PC-9 (cell line): ENCODE measurements around the gene C7orf33.

Source experiments
- EZH2 ChIP-seq: fragments of 200-600 bp; sonication (generic); IDR thresholded peaks from 2 replicates; pipeline ENCODE4 v1.8.0; 2017; ENCODE audit warnings: antibody characterized with exemption, low read depth
- TF ChIP-seq, protein P1 (sequence below): fragments of 200-600 bp; sonication (generic); conservative IDR thresholded peaks from 2 replicates; pipeline ENCODE4 v1.6.1; 2017; ENCODE audit warnings: mixed run types, antibody characterized with exemption, mild to moderate bottlenecking, moderate library complexity

DNA sequence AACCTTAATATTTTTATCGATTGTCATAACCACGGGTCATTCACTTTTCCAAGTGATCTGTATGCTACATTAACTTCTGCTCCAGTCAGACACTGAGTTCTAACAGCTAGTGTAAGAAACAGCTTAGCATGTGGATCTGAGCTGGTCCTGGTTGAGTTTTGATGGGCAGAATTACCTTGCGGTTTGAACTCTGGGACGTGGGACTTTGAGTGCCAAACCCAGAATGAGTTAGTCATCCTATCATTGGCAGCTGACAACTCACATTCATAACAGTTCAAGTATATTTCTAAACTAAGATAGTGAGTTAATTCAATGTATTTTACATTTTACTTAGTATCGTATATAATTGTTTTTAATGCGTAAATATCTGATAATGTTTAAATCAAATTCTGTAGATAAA, 43.2 kb downstream of the C7orf33 start:
- TF ChIP-seq, protein P1, sequence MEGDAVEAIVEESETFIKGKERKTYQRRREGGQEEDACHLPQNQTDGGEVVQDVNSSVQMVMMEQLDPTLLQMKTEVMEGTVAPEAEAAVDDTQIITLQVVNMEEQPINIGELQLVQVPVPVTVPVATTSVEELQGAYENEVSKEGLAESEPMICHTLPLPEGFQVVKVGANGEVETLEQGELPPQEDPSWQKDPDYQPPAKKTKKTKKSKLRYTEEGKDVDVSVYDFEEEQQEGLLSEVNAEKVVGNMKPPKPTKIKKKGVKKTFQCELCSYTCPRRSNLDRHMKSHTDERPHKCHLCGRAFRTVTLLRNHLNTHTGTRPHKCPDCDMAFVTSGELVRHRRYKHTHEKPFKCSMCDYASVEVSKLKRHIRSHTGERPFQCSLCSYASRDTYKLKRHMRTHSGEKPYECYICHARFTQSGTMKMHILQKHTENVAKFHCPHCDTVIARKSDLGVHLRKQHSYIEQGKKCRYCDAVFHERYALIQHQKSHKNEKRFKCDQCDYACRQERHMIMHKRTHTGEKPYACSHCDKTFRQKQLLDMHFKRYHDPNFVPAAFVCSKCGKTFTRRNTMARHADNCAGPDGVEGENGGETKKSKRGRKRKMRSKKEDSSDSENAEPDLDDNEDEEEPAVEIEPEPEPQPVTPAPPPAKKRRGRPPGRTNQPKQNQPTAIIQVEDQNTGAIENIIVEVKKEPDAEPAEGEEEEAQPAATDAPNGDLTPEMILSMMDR: no peak
- TF ChIP-seq EZH2: no peak
